Peyer's patch (tissue), 4 donors: ENCODE measurements around the gene COL4A6. TPM values are rescaled to one million over a fixed set of nuclear protein-coding genes. Genes with fewer than 3 reads are reported as not detected.

Source experiments
- DNase-seq, 3 donors: peaks; one replicate each; pipeline ENCODE4 v3.0.0-alpha.2; 2017 to 2019
- H3K27ac ChIP-seq, 4 donors: fragments of 200-600 bp; sonication (generic); one replicate each; pipeline ENCODE4 v1.5.1; 2016 to 2019
- H3K27me3 ChIP-seq, 2 donors: fragments of 200-600 bp; sonication (generic); one replicate each; pipeline ENCODE4 v1.5.1; 2019
- H3K36me3 ChIP-seq, 3 donors: fragments of 200-600 bp; sonication (generic); one replicate each; pipeline ENCODE4 v1.5.1; 2016 to 2019
- H3K4me1 ChIP-seq, 4 donors: fragments of 200-600 bp; sonication (generic); one replicate each; pipeline ENCODE4 v1.5.1; 2016 to 2019
- H3K4me3 ChIP-seq, 4 donors: fragments of 200-600 bp; sonication (generic); 1 replicate in 3 of 4; 2 replicates in 1 of 4; pipeline ENCODE4 v1.5.1; 2016 to 2019; ENCODE audit warnings: mild to moderate bottlenecking in 1 of 4
- H3K9me3 ChIP-seq, 4 donors: fragments of 200-600 bp; sonication (generic); one replicate each; pipeline ENCODE4 v1.5.1; 2016 to 2019; ENCODE audit warnings: mild to moderate bottlenecking in 1 of 4
- CTCF ChIP-seq, 6 experiments: fragments of 450-650 bp in 4 of 6; fragments of 200-600 bp in 2 of 6; sonication (generic) in 1 of 6; IDR thresholded peaks; one replicate each; pipeline ENCODE4 v1.5.1; 2017 to 2019; ENCODE audit warnings: antibody characterized with exemption in 6 of 6, mild to moderate bottlenecking in 3 of 6, moderate library complexity in 1 of 6
- POLR2A ChIP-seq, 2 donors: fragments of 450-650 bp; IDR thresholded peaks; one replicate each; pipeline ENCODE4 v1.5.1; 2017; ENCODE audit warnings: antibody characterized with exemption in 2 of 2, mild to moderate bottlenecking in 2 of 2, moderate library complexity in 2 of 2
- total RNA-seq, 4 donors: library from RNA; depleted of rRNA; stranded (reverse); fragments of >200 nt; gene quantifications; one replicate each; pipeline ENCODE4 v1.1.0, GENCODE V29; 2016

COL4A6 gene
- total RNA-seq, 4 donors from 2014 or later: 0.18 to 2.4 (median 0.89) TPM

GRCh38 chrX:108217876-108218275, 220.3 kb downstream of the COL4A6 start:
- DNase-seq: no peak
- no peaks in the 10 kb centered on the region for H3K27me3 ChIP-seq
- no peaks in the 10 kb centered on the region for H3K36me3 ChIP-seq
- H3K4me1 ChIP-seq: no peaks in the 10 kb centered on the region
- no peak overlapping the region for H3K4me3 ChIP-seq
- TF ChIP-seq POLR2A (IDR thresholded peaks at IDR 0.05): no peak
- no peak for TF ChIP-seq CTCF (IDR thresholded peaks at IDR 0.05)
- no peak overlapping the region for H3K27ac ChIP-seq
- no peaks in the 10 kb centered on the region for H3K9me3 ChIP-seq

GRCh38 chrX:108216919-108217571, 221.2 kb downstream of the COL4A6 start:
- no peak overlapping the region for H3K27ac ChIP-seq
- DNase-seq: no peak
- no peak overlapping the region for H3K4me3 ChIP-seq
- H3K36me3 ChIP-seq: no peaks in the 10 kb centered on the region
- H3K27me3 ChIP-seq: no peaks in the 10 kb centered on the region
- no peak for TF ChIP-seq CTCF (IDR thresholded peaks at IDR 0.05)
- TF ChIP-seq POLR2A (IDR thresholded peaks at IDR 0.05): no peak
- H3K9me3 ChIP-seq: no peaks in the 10 kb centered on the region
- no peaks in the 10 kb centered on the region for H3K4me1 ChIP-seq

GRCh38 chrX:108216405-108216804, 221.8 kb downstream of the COL4A6 start:
- Histone ChIP-seq H3K27ac (no peak overlapping the region), H3K4me1 (no peaks in the 10 kb centered on the region), H3K27me3 (no peaks in the 10 kb centered on the region), H3K4me3 (no peak overlapping the region), H3K9me3 (no peaks in the 10 kb centered on the region), H3K36me3 (no peaks in the 10 kb centered on the region)
- DNase-seq: no peak
- TF ChIP-seq CTCF (IDR thresholded peaks at IDR 0.05) (no peak), POLR2A (IDR thresholded peaks at IDR 0.05) (no peak)

GRCh38 chrX:108211301-108211700, 226.9 kb downstream of the COL4A6 start:
- no peak for DNase-seq
- Histone ChIP-seq H3K9me3 (no peaks in the 10 kb centered on the region), H3K27me3 (no peaks in the 10 kb centered on the region), H3K36me3 (no peaks in the 10 kb centered on the region), H3K27ac (no peak overlapping the region), H3K4me1 (no peaks in the 10 kb centered on the region), H3K4me3 (no peak overlapping the region)
- TF ChIP-seq POLR2A (IDR thresholded peaks at IDR 0.05) (no peak), CTCF (IDR thresholded peaks at IDR 0.05) (no peak)

- Histone ChIP-seq H3K4me1 (no peaks in the 10 kb centered on the region), H3K36me3 (no peaks in the 10 kb centered on the region), H3K27me3 (no peaks in the 10 kb centered on the region), H3K27ac (no peak overlapping the region), H3K9me3 (no peaks in the 10 kb centered on the region), H3K4me3 (no peak overlapping the region)
- no peak for DNase-seq
- no peak for TF ChIP-seq CTCF (IDR thresholded peaks at IDR 0.05)
- TF ChIP-seq POLR2A (IDR thresholded peaks at IDR 0.05): no peak
Observed at GRCh38 chrX:108209006-108209554, 229.1 kb downstream of the COL4A6 start.
